ENCODE results near the gene AWAT2. TPM values are rescaled to one million over a fixed set of nuclear protein-coding genes. Genes with fewer than 3 reads are reported as not detected.

AWAT2 gene
- total RNA-seq, 1 donor from 2014 or later, result 0.26 TPM

DNA sequence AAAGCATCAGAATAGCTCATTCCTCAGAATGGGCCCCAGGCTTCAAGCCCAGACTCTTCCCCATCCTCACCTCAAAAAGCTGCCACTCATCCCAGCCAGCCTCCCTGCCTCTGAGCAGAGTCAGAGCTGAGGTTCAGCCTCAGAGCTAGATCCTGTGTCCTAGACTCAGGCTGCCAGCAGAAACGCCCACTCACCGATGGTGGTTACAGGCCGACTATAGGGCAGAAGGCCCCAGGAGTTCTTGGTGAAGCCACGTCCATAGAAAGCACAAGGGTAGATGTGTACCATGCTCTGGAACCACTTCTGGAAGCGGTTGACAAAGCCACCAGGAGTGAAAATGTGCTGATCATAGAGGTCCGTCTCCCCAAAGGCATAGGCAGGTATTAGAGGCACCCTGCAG is 7.7 kb downstream of the AWAT2 start:
- no peak for ATAC-seq

GRCh38 chrX:70039758-70040157 is 10.0 kb downstream of the AWAT2 start:
- DNase-seq, result no peak
- Histone ChIP-seq H3K27ac (no peak overlapping the region), H3K4me1 (no peaks in the 10 kb centered on the region), H3K4me3 (no peak overlapping the region), H3K36me3 (no peaks in the 10 kb centered on the region), H3K27me3 (no peaks in the 10 kb centered on the region), H3K9me3 (no peaks in the 10 kb centered on the region)
- intact Hi-C loops (cut with DNase I), result no loop called here
- ATAC-seq, result peak; percentile 48
- no peak for TF ChIP-seq CTCF (IDR thresholded peaks at IDR 0.05)

More for the DNA sequence above, 7.7 kb downstream of the AWAT2 start:
- intact Hi-C loops (cut with DNase I), result no loop called here
- H3K4me1 ChIP-seq, result no peaks in the 10 kb centered on the region
- no peak for DNase-seq
- no peak overlapping the region for H3K4me3 ChIP-seq
- no peaks in the 10 kb centered on the region for H3K27me3 ChIP-seq
- no peak for TF ChIP-seq CTCF (IDR thresholded peaks at IDR 0.05)
- no peaks in the 10 kb centered on the region for H3K9me3 ChIP-seq
- no peak overlapping the region for H3K27ac ChIP-seq
- H3K36me3 ChIP-seq, result no peaks in the 10 kb centered on the region

DNA sequence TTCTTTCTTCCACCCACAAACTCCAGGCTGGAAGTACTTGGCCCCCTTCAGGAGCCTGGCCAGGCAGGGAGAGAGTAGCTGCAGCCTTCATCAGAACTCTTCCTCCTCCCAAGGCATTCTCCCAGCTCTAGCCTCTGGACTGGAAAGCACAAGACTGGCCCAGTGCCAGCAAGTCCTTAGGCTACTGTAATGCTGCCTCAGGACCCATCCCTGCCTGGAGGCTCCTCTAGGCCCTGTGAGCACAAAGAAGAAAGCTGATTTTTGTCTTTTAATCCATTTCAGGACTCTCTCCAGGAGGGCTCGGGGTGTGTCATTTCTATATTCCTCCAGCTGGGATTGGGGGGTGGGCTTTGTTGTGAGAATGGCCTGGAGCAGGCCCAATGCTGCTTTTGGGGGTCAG is 10.8 kb downstream of the AWAT2 start:
- ATAC-seq (no peak), DNase-seq (no peak)
- H3K9me3 ChIP-seq, result no peaks in the 10 kb centered on the region
- no peak for TF ChIP-seq CTCF (IDR thresholded peaks at IDR 0.05)
- no peak overlapping the region for H3K27ac ChIP-seq
- no peaks in the 10 kb centered on the region for H3K27me3 ChIP-seq
- H3K4me1 ChIP-seq, result no peaks in the 10 kb centered on the region
- H3K4me3 ChIP-seq, result no peak overlapping the region
- no peaks in the 10 kb centered on the region for H3K36me3 ChIP-seq
- intact Hi-C loops (cut with DNase I), result no loop called here

DNA sequence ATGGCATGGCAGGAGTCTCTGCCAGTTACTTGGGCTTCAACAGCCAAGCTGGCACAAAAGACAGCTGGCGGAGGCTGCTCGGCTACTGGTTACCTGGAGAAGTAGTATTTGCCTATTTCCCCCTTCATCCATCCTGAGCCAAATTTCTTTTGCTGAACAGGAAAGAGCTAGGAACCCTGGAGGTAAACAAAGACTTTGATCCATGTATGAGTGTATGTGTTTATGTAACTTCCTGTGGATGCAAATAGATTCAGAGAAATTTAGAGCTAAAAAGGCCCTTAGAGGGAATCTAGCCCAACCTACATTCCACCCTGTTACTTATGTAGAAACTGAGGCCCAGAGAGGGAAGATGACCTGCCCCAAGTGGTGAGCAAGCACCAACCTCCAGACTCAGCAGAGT is 11.2 kb downstream of the AWAT2 start:
- Histone ChIP-seq H3K27me3 (no peaks in the 10 kb centered on the region), H3K4me3 (no peak overlapping the region), H3K4me1 (no peaks in the 10 kb centered on the region), H3K36me3 (no peaks in the 10 kb centered on the region), H3K9me3 (no peaks in the 10 kb centered on the region), H3K27ac (no peak overlapping the region)
- no peak for DNase-seq
- ATAC-seq, result no peak
- TF ChIP-seq CTCF (IDR thresholded peaks at IDR 0.05), result no peak
- intact Hi-C loops (cut with DNase I), result no loop called here

GRCh38 chrX:70034646-70035045 is 15.1 kb downstream of the AWAT2 start:
- no peaks in the 10 kb centered on the region for H3K4me1 ChIP-seq
- no peak for TF ChIP-seq CTCF (IDR thresholded peaks at IDR 0.05)
- H3K9me3 ChIP-seq, result no peaks in the 10 kb centered on the region
- H3K4me3 ChIP-seq, result no peak overlapping the region
- ATAC-seq (no peak), DNase-seq (no peak)
- H3K36me3 ChIP-seq, result no peaks in the 10 kb centered on the region
- no peaks in the 10 kb centered on the region for H3K27me3 ChIP-seq
- H3K27ac ChIP-seq, result no peak overlapping the region
- intact Hi-C loops (cut with DNase I), result no loop called here

- peak; percentile 40 for TF ChIP-seq CTCF (IDR thresholded peaks at IDR 0.05)
- ATAC-seq (peak; percentile 76), DNase-seq (peak; percentile 64)
- H3K9me3 ChIP-seq, result no peaks in the 10 kb centered on the region
- H3K36me3 ChIP-seq, result no peaks in the 10 kb centered on the region
- no peak overlapping the region for H3K4me3 ChIP-seq
- no peaks in the 10 kb centered on the region for H3K4me1 ChIP-seq
- intact Hi-C loops (cut with DNase I), result no loop called here
- no peak overlapping the region for H3K27ac ChIP-seq
- H3K27me3 ChIP-seq, result no peaks in the 10 kb centered on the region
Observed at GRCh38 chrX:70033348-70034051, 16.2 kb downstream of the AWAT2 start.

Data from upper lobe of right lung (tissue), 1 donor.